H1 (cell line): ENCODE results near the gene LAG3. TPM values are rescaled to one million over a fixed set of nuclear protein-coding genes. Genes with fewer than 3 reads are reported as not detected.

Experiments
- CTCF ChIA-PET: fragments of 300-600 bp; sonication (Branson Sonifier 250); formaldehyde crosslinking; loops from one replicate; lab custom pipeline; 2021; ENCODE audit not compliant: partially characterized antibody; lab: Charles Lee
- POLR2A ChIA-PET: fragments of 300-600 bp; sonication (Branson Sonifier 250); formaldehyde crosslinking; loops from one replicate; lab custom pipeline; 2021; ENCODE audit warnings: inconsistent platforms; ENCODE audit not compliant: partially characterized antibody; lab: Charles Lee
- DNase-seq, 2 experiments: peaks; one replicate each; pipeline versions ENCODE4 v3.0.0 to v3.0.0-alpha.2; 2010 to 2022; ENCODE audit warnings: low spot score in 2 of 2, low read depth in 1 of 2, mixed read lengths in 1 of 2
- FAIRE-seq: peaks from 2 replicates; lab custom pipeline; 2011; peaks lifted over from hg19 to GRCh38; lab: Jason Lieb, UNC
- H2AFZ ChIP-seq: 2 replicates; pipeline ENCODE4 v1.8.1; 2012; ENCODE audit warnings: low read length, inconsistent platforms
- H2AK5ac ChIP-seq: 2 replicates; pipeline ENCODE4 v1.6.1; 2013; ENCODE audit warnings: low read depth, low read length
- H2BK120ac ChIP-seq: replicated peaks from 2 replicates; pipeline ENCODE3; 2013; ENCODE audit warnings: low read depth, low read length, inconsistent platforms
- H2BK12ac ChIP-seq: 2 replicates; pipeline ENCODE4 v1.6.1; 2013; ENCODE audit warnings: low read depth, low read length
- H2BK15ac ChIP-seq: 2 replicates; pipeline ENCODE4 v1.6.1; 2013; ENCODE audit warnings: low read length
- H2BK20ac ChIP-seq: 2 replicates; pipeline ENCODE4 v1.6.1; 2013; ENCODE audit warnings: low read length
- H2BK5ac ChIP-seq: 2 replicates; pipeline ENCODE4 v1.6.1; 2013; ENCODE audit warnings: low read depth, low read length
- H3K14ac ChIP-seq: 2 replicates; pipeline ENCODE4 v1.6.1; 2013; ENCODE audit warnings: inconsistent platforms; ENCODE audit not compliant: insufficient read length
- H3K18ac ChIP-seq: 2 replicates; pipeline ENCODE4 v1.6.1; 2013; ENCODE audit warnings: low read length; ENCODE audit errors: extremely low read depth
- H3K23ac ChIP-seq: 2 replicates; pipeline ENCODE4 v1.6.1; 2013; ENCODE audit warnings: inconsistent platforms; ENCODE audit not compliant: insufficient read length
- H3K23me2 ChIP-seq: 2 replicates; pipeline ENCODE4 v1.6.1; 2013; ENCODE audit warnings: low read depth, low read length
- H3K27ac ChIP-seq: 2 replicates; pipeline ENCODE4 v1.6.1; 2011; ENCODE audit warnings: low read depth, low read length, inconsistent platforms
- H3K27me3 ChIP-seq, 4 experiments: replicated peaks in 1 of 4; 1 replicate in 1 of 4; 2 replicates in 3 of 4; pipeline versions ENCODE4 v1.6.1 to v1.8.1; 2011 to 2013; ENCODE audit warnings: low read length in 3 of 4, mild to moderate bottlenecking in 3 of 4, inconsistent platforms in 2 of 4, mixed read lengths in 2 of 4, moderate library complexity in 1 of 4; ENCODE audit not compliant: control insufficient read depth in 3 of 4, insufficient read depth in 3 of 4; ENCODE audit errors: extremely low read depth in 1 of 4
- H3K36me3 ChIP-seq, 4 experiments: 2 replicates each; pipeline versions ENCODE4 v1.6.1 to v1.8.1; 2011 to 2013; ENCODE audit warnings: mild to moderate bottlenecking in 4 of 4, low read length in 3 of 4, moderate library complexity in 2 of 4, control low read depth in 1 of 4, inconsistent platforms in 1 of 4; ENCODE audit not compliant: insufficient read depth in 4 of 4, control insufficient read depth in 2 of 4
- H3K4ac ChIP-seq: replicated peaks from 2 replicates; pipeline ENCODE3; 2013; ENCODE audit warnings: low read length, low read depth, mixed read lengths, inconsistent platforms; ENCODE audit not compliant: insufficient read length
- H3K4me1 ChIP-seq, 4 experiments: replicated peaks in 1 of 4; 1 replicate in 1 of 4; 2 replicates in 3 of 4; pipeline versions ENCODE4 v1.6.1 to v1.8.1; 2011 to 2013; ENCODE audit warnings: low read length in 3 of 4, inconsistent platforms in 2 of 4, mixed read lengths in 1 of 4; ENCODE audit not compliant: insufficient read depth in 4 of 4, control insufficient read depth in 3 of 4
- H3K4me2 ChIP-seq, 2 experiments: 2 replicates each; pipeline versions ENCODE4 v1.6.1 to v1.8.1; 2011 to 2013; ENCODE audit warnings: low read depth in 2 of 2, low read length in 2 of 2, control low read depth in 1 of 2, inconsistent platforms in 1 of 2, mild to moderate bottlenecking in 1 of 2; ENCODE audit not compliant: insufficient read depth in 1 of 2
- H3K4me3 ChIP-seq, 4 experiments: fragments of 200-600, 300-600 bp in 1 of 4; sonication (generic), shearing (Covaris generic), sonication (Bioruptor Twin) in 1 of 4; 2 replicates each; pipeline versions ENCODE4 v1.5.1 to v1.8.1; 2011 to 2016; ENCODE audit warnings: low read length in 4 of 4, low read depth in 3 of 4, control low read depth in 2 of 4, inconsistent platforms in 2 of 4, mild to moderate bottlenecking in 2 of 4, mixed read lengths in 1 of 4, moderate library complexity in 1 of 4; ENCODE audit not compliant: insufficient read depth in 2 of 4; ENCODE audit errors: extremely low read depth in 1 of 4
- H3K56ac ChIP-seq: replicated peaks from 2 replicates; pipeline ENCODE3; 2013; ENCODE audit warnings: low read depth, mild to moderate bottlenecking, mixed read lengths, low read length, inconsistent platforms; ENCODE audit not compliant: insufficient read length
- H3K79me1 ChIP-seq: 2 replicates; pipeline ENCODE4 v1.6.1; 2013; ENCODE audit warnings: low read depth, low read length, control low read depth
- H3K79me2 ChIP-seq, 2 experiments: 2 replicates each; pipeline versions ENCODE4 v1.6.1 to v1.8.1; 2012 to 2013; ENCODE audit warnings: low read length in 2 of 2, mild to moderate bottlenecking in 2 of 2, inconsistent platforms in 1 of 2; ENCODE audit not compliant: insufficient read depth in 2 of 2, control insufficient read depth in 1 of 2
- H3K9ac ChIP-seq, 4 experiments: replicated peaks in 1 of 4; 1 replicate in 1 of 4; 2 replicates in 3 of 4; pipeline versions ENCODE4 v1.6.1 to v1.8.1; 2011 to 2013; ENCODE audit warnings: low read depth in 3 of 4, low read length in 3 of 4, control low read depth in 2 of 4, mild to moderate bottlenecking in 2 of 4, moderate library complexity in 2 of 4, inconsistent platforms in 1 of 4; ENCODE audit errors: extremely low read depth in 1 of 4
- H3K9me3 ChIP-seq, 2 experiments: 2 replicates each; pipeline versions ENCODE4 v1.6.1 to v1.8.1; 2012 to 2013; ENCODE audit warnings: mild to moderate bottlenecking in 2 of 2, moderate library complexity in 2 of 2, control low read depth in 1 of 2, inconsistent platforms in 1 of 2, low read depth in 1 of 2, low read length in 1 of 2, mixed read lengths in 1 of 2; ENCODE audit not compliant: insufficient read depth in 2 of 2
- H4K20me1 ChIP-seq, 2 experiments: replicated peaks in 1 of 2; 2 replicates each; pipeline versions ENCODE3 to v1.8.1; 2011 to 2013; ENCODE audit warnings: inconsistent platforms in 2 of 2, low read length in 2 of 2, mild to moderate bottlenecking in 1 of 2; ENCODE audit not compliant: insufficient read depth in 2 of 2, control insufficient read depth in 1 of 2
- H4K5ac ChIP-seq: 2 replicates; pipeline ENCODE4 v1.6.1; 2013; ENCODE audit warnings: low read length, low read depth, mixed read lengths, inconsistent platforms; ENCODE audit not compliant: insufficient read length
- H4K8ac ChIP-seq: 2 replicates; pipeline ENCODE4 v1.8.0; 2013; ENCODE audit warnings: mild to moderate bottlenecking, moderate library complexity, low read length, inconsistent platforms; ENCODE audit not compliant: insufficient read depth; ENCODE audit errors: extremely low read depth
- H4K91ac ChIP-seq: replicated peaks from 2 replicates; pipeline ENCODE3; 2013; ENCODE audit warnings: low read length, mixed read lengths, inconsistent platforms; ENCODE audit not compliant: insufficient read length
- CREB1 ChIP-seq: IDR thresholded peaks from 2 replicates; pipeline ENCODE4 v1.6.1; 2012; ENCODE audit warnings: inconsistent platforms
- PHF8 ChIP-seq: fragments of 200-600 bp; sonication (generic); conservative IDR thresholded peaks from 2 replicates; pipeline ENCODE4 v1.7.1; 2012; ENCODE audit warnings: low read depth, mild to moderate bottlenecking, inconsistent platforms, low read length, moderate library complexity
- SP2 ChIP-seq: IDR thresholded peaks from 2 replicates; pipeline ENCODE4 v1.6.1; 2012; ENCODE audit warnings: mild to moderate bottlenecking, low read length, inconsistent platforms
- YY1 ChIP-seq: IDR thresholded peaks from 2 replicates; pipeline ENCODE4 v1.6.1; 2011; ENCODE audit warnings: low read depth, mild to moderate bottlenecking, low read length
- WGBS, 2 experiments: shearing (Covaris generic) in 1 of 2; methylation state at CpG; one replicate each; pipeline versions ENCODE4 v1.1.6 to v1.1.7; 2013 to 2015; ENCODE audit warnings: low lambda C conversion rate in 2 of 2, mixed read lengths in 2 of 2, inconsistent platforms in 1 of 2, low coverage in 1 of 2, missing lambda C conversion rate in 1 of 2; ENCODE audit not compliant: insufficient replicate concordance in 2 of 2, insufficient coverage in 1 of 2, insufficient read length in 1 of 2; ENCODE audit errors: extremely low coverage in 1 of 2, missing lambda C conversion rate in 1 of 2; 5-methylcytosine and 5-hydroxymethylcytosine counted together
- polyA plus RNA-seq, 7 experiments: library from polyadenylated mRNA; depleted of rRNA in 3 of 7; stranded (reverse) in 5 of 7; unstranded in 2 of 7; fragments of >200 nt in 5 of 7; fragments of 200-250 nt in 2 of 7; gene quantifications; 1 replicate in 5 of 7; 2 replicates in 1 of 7; 4 replicates in 1 of 7; pipeline versions ENCODE4 v1.2.1 to v1.2.3, GENCODE V29; 2011 to 2013; ENCODE audit warnings: missing spikeins in 2 of 7, mixed read lengths in 2 of 7
- total RNA-seq: library from RNA; stranded (reverse); fragmentation: NEBNext Ultra II Directional; extraction: Animal tissue kit (Norgen Biotek cat#: 25700); gene quantifications from 2 replicates; pipeline ENCODE4 v1.2.1, GENCODE V29; 2021

The LAG3 gene
- total and polyA plus RNA-seq, 2 of the 8 experiments (the other 6 are each of a cell fraction or from before 2014, with no cell fraction given) = 1.1 to 3.1 TPM

- Histone ChIP-seq H3K4me2 (no peak overlapping the region), H2BK5ac (no peak overlapping the region), H2BK15ac (no peak overlapping the region), H3K14ac (no peak overlapping the region), H2AK5ac (no peak overlapping the region), H3K36me3 (no peaks in the 10 kb centered on the region), H3K27me3 (no peaks in the 10 kb centered on the region), H3K56ac (no peak overlapping the region), H2BK12ac (no peak overlapping the region), H2BK120ac (no peak overlapping the region), H3K4me3 (no peak overlapping the region), H2BK20ac (no peak overlapping the region), H3K9me3 (no peaks in the 10 kb centered on the region), H4K5ac (no peak overlapping the region), H4K20me1 (no peaks in the 10 kb centered on the region), H2AFZ (peak overlapping the region; percentile 25; the same call in 1 of the 2 replicates), H4K8ac (no peak overlapping the region; the same call in 1 of the 2 replicates), H3K4me1 (peaks cover 4 to 13% (median 6%) of the 10 kb centered on the region in 4 experiments; a peak in 6 of 7 replicates), H3K23me2 (no peaks in the 10 kb centered on the region), H3K79me1 (no peaks in the 10 kb centered on the region), H3K23ac (no peak overlapping the region), H3K27ac (no peak overlapping the region), H4K91ac (no peak overlapping the region), H3K9ac (no peak overlapping the region), H3K18ac (no peak overlapping the region), H3K79me2 (no peaks in the 10 kb centered on the region), H3K4ac (no peak overlapping the region)
- TF ChIP-seq SP2 (no peak), PHF8 (no peak), CREB1 (no peak), YY1 (peak; percentile 88)
- POLR2A ChIA-PET = interaction anchor here (2.4 kb wide), 1 partner anchor 25 kb away, joined by 13 read pairs; the partner anchor contains the start of gene PTMS
- no peak for DNase-seq
- no peak for FAIRE-seq
- CTCF ChIA-PET = interaction anchor here (1.9 to 29.6 kb wide), 4 partner anchors 8 to 39 kb away, joined by 7 to 532 read pairs (median 23); partner anchors contain the start of genes GNB3, GPR162, MLF2 and P3H3
- WGBS, 2 experiments = 87% methylated on average over 12 of the region's 12 CpGs; no CpG with 5 or more reads in 1 of the 2 experiments
Observed at GRCh38 chr12:6790496-6791150, 18.3 kb downstream of the LAG3 start.
